ENCODE measurements around the gene RTRAF. TPM values are rescaled to one million over a fixed set of nuclear protein-coding genes. Genes with fewer than 3 reads are reported as not detected.

Gene RTRAF
- total RNA-seq, 1 experiment from 2014 or later, result 190 TPM

DNA sequence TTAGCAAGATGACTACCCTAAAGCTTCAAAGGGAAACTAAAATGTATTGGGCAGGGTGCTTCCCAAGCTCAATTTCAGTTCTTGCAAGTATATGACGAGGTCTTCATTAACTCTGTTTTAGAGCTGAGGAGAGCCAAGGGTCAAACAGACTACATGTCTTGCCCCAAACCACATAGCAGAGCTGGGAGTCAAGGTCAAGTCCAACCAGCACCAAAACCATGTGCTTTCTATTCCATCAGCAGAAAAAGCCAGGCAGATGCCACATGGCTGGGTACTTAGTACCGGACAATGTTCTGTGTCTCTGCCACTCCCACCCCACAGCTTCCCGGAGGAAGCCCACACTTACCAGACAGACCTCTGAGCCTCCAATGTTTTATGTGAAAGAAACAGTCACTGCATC lies 61.9 kb downstream of the RTRAF start:
- H3K4me2 ChIP-seq (ENCODE audit: low read length), result no peak overlapping the region
- TF ChIP-seq SRF (IDR thresholded peaks at IDR 0.05; ENCODE audit: low read depth) (no peak), CBX3 (IDR thresholded peaks at IDR 0.05; ENCODE audit: low read depth) (no peak), TCF7L2 (IDR thresholded peaks at IDR 0.05; ENCODE audit: borderline replicate concordance, extremely low read depth, insufficient read depth, insufficient read length) (no peak), YY1 (IDR thresholded peaks at IDR 0.05; ENCODE audit: extremely low read depth, insufficient replicate concordance, low read depth, low read length) (no peak), EZH2phosphoT487 (IDR thresholded peaks at IDR 0.05; ENCODE audit: borderline replicate concordance) (no peak), POLR2AphosphoS5 (IDR thresholded peaks at IDR 0.05; ENCODE audit: low read depth, low read length) (no peak), POLR2A (IDR thresholded peaks at IDR 0.05; ENCODE audit: borderline replicate concordance, extremely low read depth, insufficient read depth, insufficient read length) (no peak), ELF1 (IDR thresholded peaks at IDR 0.05; ENCODE audit: borderline replicate concordance, low read depth) (no peak), ZNF274 (IDR thresholded peaks at IDR 0.05; ENCODE audit: low read depth, low read length) (no peak), JUND (IDR thresholded peaks at IDR 0.05) (no peak), CEBPB (IDR thresholded peaks at IDR 0.05; ENCODE audit: low read depth) (no peak)
- TF ChIP-seq, protein P1, sequence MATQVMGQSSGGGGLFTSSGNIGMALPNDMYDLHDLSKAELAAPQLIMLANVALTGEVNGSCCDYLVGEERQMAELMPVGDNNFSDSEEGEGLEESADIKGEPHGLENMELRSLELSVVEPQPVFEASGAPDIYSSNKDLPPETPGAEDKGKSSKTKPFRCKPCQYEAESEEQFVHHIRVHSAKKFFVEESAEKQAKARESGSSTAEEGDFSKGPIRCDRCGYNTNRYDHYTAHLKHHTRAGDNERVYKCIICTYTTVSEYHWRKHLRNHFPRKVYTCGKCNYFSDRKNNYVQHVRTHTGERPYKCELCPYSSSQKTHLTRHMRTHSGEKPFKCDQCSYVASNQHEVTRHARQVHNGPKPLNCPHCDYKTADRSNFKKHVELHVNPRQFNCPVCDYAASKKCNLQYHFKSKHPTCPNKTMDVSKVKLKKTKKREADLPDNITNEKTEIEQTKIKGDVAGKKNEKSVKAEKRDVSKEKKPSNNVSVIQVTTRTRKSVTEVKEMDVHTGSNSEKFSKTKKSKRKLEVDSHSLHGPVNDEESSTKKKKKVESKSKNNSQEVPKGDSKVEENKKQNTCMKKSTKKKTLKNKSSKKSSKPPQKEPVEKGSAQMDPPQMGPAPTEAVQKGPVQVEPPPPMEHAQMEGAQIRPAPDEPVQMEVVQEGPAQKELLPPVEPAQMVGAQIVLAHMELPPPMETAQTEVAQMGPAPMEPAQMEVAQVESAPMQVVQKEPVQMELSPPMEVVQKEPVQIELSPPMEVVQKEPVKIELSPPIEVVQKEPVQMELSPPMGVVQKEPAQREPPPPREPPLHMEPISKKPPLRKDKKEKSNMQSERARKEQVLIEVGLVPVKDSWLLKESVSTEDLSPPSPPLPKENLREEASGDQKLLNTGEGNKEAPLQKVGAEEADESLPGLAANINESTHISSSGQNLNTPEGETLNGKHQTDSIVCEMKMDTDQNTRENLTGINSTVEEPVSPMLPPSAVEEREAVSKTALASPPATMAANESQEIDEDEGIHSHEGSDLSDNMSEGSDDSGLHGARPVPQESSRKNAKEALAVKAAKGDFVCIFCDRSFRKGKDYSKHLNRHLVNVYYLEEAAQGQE (IDR thresholded peaks at IDR 0.05; ENCODE audit: low read depth), result no peak
- TF ChIP-seq, protein P2, sequence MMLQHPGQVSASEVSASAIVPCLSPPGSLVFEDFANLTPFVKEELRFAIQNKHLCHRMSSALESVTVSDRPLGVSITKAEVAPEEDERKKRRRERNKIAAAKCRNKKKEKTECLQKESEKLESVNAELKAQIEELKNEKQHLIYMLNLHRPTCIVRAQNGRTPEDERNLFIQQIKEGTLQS (IDR thresholded peaks at IDR 0.05), result no peak
- TF ChIP-seq, protein P3, sequence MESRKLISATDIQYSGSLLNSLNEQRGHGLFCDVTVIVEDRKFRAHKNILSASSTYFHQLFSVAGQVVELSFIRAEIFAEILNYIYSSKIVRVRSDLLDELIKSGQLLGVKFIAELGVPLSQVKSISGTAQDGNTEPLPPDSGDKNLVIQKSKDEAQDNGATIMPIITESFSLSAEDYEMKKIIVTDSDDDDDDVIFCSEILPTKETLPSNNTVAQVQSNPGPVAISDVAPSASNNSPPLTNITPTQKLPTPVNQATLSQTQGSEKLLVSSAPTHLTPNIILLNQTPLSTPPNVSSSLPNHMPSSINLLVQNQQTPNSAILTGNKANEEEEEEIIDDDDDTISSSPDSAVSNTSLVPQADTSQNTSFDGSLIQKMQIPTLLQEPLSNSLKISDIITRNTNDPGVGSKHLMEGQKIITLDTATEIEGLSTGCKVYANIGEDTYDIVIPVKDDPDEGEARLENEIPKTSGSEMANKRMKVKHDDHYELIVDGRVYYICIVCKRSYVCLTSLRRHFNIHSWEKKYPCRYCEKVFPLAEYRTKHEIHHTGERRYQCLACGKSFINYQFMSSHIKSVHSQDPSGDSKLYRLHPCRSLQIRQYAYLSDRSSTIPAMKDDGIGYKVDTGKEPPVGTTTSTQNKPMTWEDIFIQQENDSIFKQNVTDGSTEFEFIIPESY (IDR thresholded peaks at IDR 0.05; ENCODE audit: extremely low read depth, insufficient replicate concordance, low read length), result no peak
- no peaks in the 10 kb centered on the region for H3K9me2 ChIP-seq (ENCODE audit: insufficient read depth)
- POLR2A ChIA-PET, result no interaction called here
- DNase-seq (ENCODE audit: low read depth, low spot score) (no peak), ATAC-seq (no peak)
- BruUV-seq (replicated peaks), result no TSS peak
- no peaks in the 10 kb centered on the region for H3K79me2 ChIP-seq (ENCODE audit: insufficient read depth, low read length)
- no peak overlapping the region for H2AFZ ChIP-seq (ENCODE audit: low read depth, low read length, poor library complexity, severe bottlenecking)
- no peaks in the 10 kb centered on the region for H3K9me3 ChIP-seq (ENCODE audit: control insufficient read depth in 1 of 2, insufficient read depth in 1 of 2, low read depth in 1 of 2, low read length in 2 of 2)
- no peaks in the 10 kb centered on the region for H3K27me3 ChIP-seq (ENCODE audit: insufficient read depth, low read length)
- intact Hi-C loops (cut with micrococcal nuclease), result no loop called here
- H4K20me1 ChIP-seq (ENCODE audit: insufficient read depth), result no peaks in the 10 kb centered on the region
- CTCF ChIA-PET, result no interaction called here
- H3K4me3 ChIP-seq (replicated peaks in 1 of 2; ENCODE audit: low read depth in 1 of 2, low read length in 2 of 2), result no peak overlapping the region
- H3K27ac ChIP-seq (ENCODE audit: low read depth, low read length), result no peak overlapping the region
- no peaks in the 10 kb centered on the region for H3K4me1 ChIP-seq (ENCODE audit: control insufficient read depth in 1 of 2, insufficient read depth in 2 of 2, low read length in 2 of 2)
- H3K36me3 ChIP-seq (ENCODE audit: control insufficient read depth in 1 of 2, insufficient read depth in 2 of 2, low read length in 2 of 2), result no peaks in the 10 kb centered on the region
- RAD21 ChIA-PET (ENCODE audit: low non-redundant PET in 1 of 2, low total read pairs in 2 of 2, uncharacterized antibody in 2 of 2, unreplicated experiment in 2 of 2), result no interaction called here
- H3K9ac ChIP-seq (ENCODE audit: low read length), result no peak overlapping the region

Measured in HCT116 (cell line).